ENCODE measurements around the gene SHC3.

SHC3 gene

GRCh38 chr9:88994469-88995199, 184.0 kb downstream of the SHC3 start:
- peak overlapping the region; percentile 13 for H3K4me3 ChIP-seq (ENCODE audit: low read depth, low read length)
- no peak for DNase-seq (ENCODE audit: low read depth)
- TF ChIP-seq MAX (IDR thresholded peaks at IDR 0.05; ENCODE audit: low read depth, low read length) (no peak), MYC (IDR thresholded peaks at IDR 0.05; ENCODE audit: low read depth, low read length) (no peak), POLR2A (IDR thresholded peaks at IDR 0.05; ENCODE audit: extremely low read depth, insufficient read length) (no peak), CTCF (IDR thresholded peaks at IDR 0.05; ENCODE audit: low read depth, low read length) (no peak)

GRCh38 chr9:88993871-88994460, 184.7 kb downstream of the SHC3 start:
- TF ChIP-seq POLR2A (IDR thresholded peaks at IDR 0.05; ENCODE audit: extremely low read depth, insufficient read length) (no peak), CTCF (IDR thresholded peaks at IDR 0.05; ENCODE audit: low read depth, low read length) (no peak), MYC (IDR thresholded peaks at IDR 0.05; ENCODE audit: low read depth, low read length) (no peak), MAX (IDR thresholded peaks at IDR 0.05; ENCODE audit: low read depth, low read length) (no peak)
- peak overlapping the region; percentile 97 for H3K4me3 ChIP-seq (ENCODE audit: low read depth, low read length)
- no peak for DNase-seq (ENCODE audit: low read depth)

GRCh38 chr9:88993327-88993726, 185.3 kb downstream of the SHC3 start:
- H3K4me3 ChIP-seq (ENCODE audit: low read depth, low read length) = peak overlapping the region; percentile 97
- TF ChIP-seq CTCF (IDR thresholded peaks at IDR 0.05; ENCODE audit: low read depth, low read length) (no peak), MYC (IDR thresholded peaks at IDR 0.05; ENCODE audit: low read depth, low read length) (no peak), POLR2A (IDR thresholded peaks at IDR 0.05; ENCODE audit: extremely low read depth, insufficient read length) (no peak), MAX (IDR thresholded peaks at IDR 0.05; ENCODE audit: low read depth, low read length) (no peak)
- DNase-seq (ENCODE audit: low read depth) = no peak

GRCh38 chr9:88992556-88992955, 186.1 kb downstream of the SHC3 start:
- H3K4me3 ChIP-seq (ENCODE audit: low read depth, low read length) = peak overlapping the region; percentile 97
- TF ChIP-seq POLR2A (IDR thresholded peaks at IDR 0.05; ENCODE audit: extremely low read depth, insufficient read length) (no peak), MYC (IDR thresholded peaks at IDR 0.05; ENCODE audit: low read depth, low read length) (no peak), CTCF (IDR thresholded peaks at IDR 0.05; ENCODE audit: low read depth, low read length) (no peak), MAX (IDR thresholded peaks at IDR 0.05; ENCODE audit: low read depth, low read length) (no peak)
- DNase-seq (ENCODE audit: low read depth) = no peak

- peak; percentile 81 for DNase-seq (ENCODE audit: low read depth)
- TF ChIP-seq POLR2A (IDR thresholded peaks at IDR 0.05; ENCODE audit: extremely low read depth, insufficient read length) = peak; percentile 34
- TF ChIP-seq MAX (IDR thresholded peaks at IDR 0.05; ENCODE audit: low read depth, low read length) = no peak
- no peak for TF ChIP-seq CTCF (IDR thresholded peaks at IDR 0.05; ENCODE audit: low read depth, low read length)
- no peak for TF ChIP-seq MYC (IDR thresholded peaks at IDR 0.05; ENCODE audit: low read depth, low read length)
- H3K4me3 ChIP-seq (ENCODE audit: low read depth, low read length) = peak within 1 kb of the TSS; percentile 97
Observed at GRCh38 chr9:88991066-88992034, 187.3 kb downstream of the SHC3 start, which contains the start of gene S1PR3. Gene S1PR3 (plus strand): TSS chr9:88991468. CDS start chr9:89001201, 9,733 bp downstream.

Measured in NB4 (cell line).